Activated T-helper 17 cell treated with anti-CD3 and anti-CD28 coated beads, Interleukin-2, amount 50 U/mL, for 72 hours (primary cell): Measurements from ENCODE around the gene UBXN11. TPM values are rescaled to one million over a fixed set of nuclear protein-coding genes. Genes with fewer than 3 reads are reported as not detected.

Source experiments
- ATAC-seq: fragments of 150-1000 bp; cut with Tn5 transposase; replicated peaks from 2 replicates; pipeline ENCODE4 v1.10.0; 2021; ENCODE audit warnings: mild to moderate bottlenecking, moderate library complexity
- H3K27ac Mint-ChIP-seq: one replicate; pipeline ENCODE4 v1.8.0; 2022; ENCODE audit warnings: mixed read lengths
- H3K27me3 Mint-ChIP-seq: one replicate; pipeline ENCODE4 v1.8.0; 2022; ENCODE audit warnings: mixed read lengths
- H3K36me3 Mint-ChIP-seq: one replicate; pipeline ENCODE4 v1.8.0; 2022; ENCODE audit warnings: low read depth, mild to moderate bottlenecking, mixed read lengths
- H3K4me1 Mint-ChIP-seq: one replicate; pipeline ENCODE4 v1.8.0; 2022; ENCODE audit warnings: mixed read lengths
- H3K4me3 Mint-ChIP-seq: one replicate; pipeline ENCODE4 v1.8.0; 2022; ENCODE audit warnings: mild to moderate bottlenecking, mixed read lengths
- H3K9me3 Mint-ChIP-seq: one replicate; pipeline ENCODE4 v1.8.0; 2022; ENCODE audit warnings: mixed read lengths
- total RNA-seq, 2 donors: library from RNA; stranded (reverse); gene quantifications; one replicate each; pipeline ENCODE4 v1.2.3, GENCODE V29; 2022

The UBXN11 gene
- total RNA-seq, 2 donors from 2014 or later: 17.9 to 23.2 TPM

GRCh38 chr1:26289158-26290059, 17.0 kb downstream of the UBXN11 start:
- peaks cover 13% of the 10 kb centered on the region for H3K36me3 Mint-ChIP-seq
- peaks cover 47% of the 10 kb centered on the region for H3K4me1 Mint-ChIP-seq
- H3K4me3 Mint-ChIP-seq: peak overlapping the region; percentile 88
- H3K27ac Mint-ChIP-seq: peak overlapping the region; percentile 98
- H3K9me3 Mint-ChIP-seq: no peaks in the 10 kb centered on the region
- ATAC-seq: no peak
- H3K27me3 Mint-ChIP-seq: no peaks in the 10 kb centered on the region

GRCh38 chr1:26288311-26288941, 18.0 kb downstream of the UBXN11 start:
- peak; percentile 68 for ATAC-seq
- H3K36me3 Mint-ChIP-seq: peaks cover 23% of the 10 kb centered on the region
- H3K9me3 Mint-ChIP-seq: no peaks in the 10 kb centered on the region
- H3K27ac Mint-ChIP-seq: peak overlapping the region; percentile 98
- H3K4me1 Mint-ChIP-seq: peaks cover 51% of the 10 kb centered on the region
- H3K4me3 Mint-ChIP-seq: peak overlapping the region; percentile 88
- H3K27me3 Mint-ChIP-seq: no peaks in the 10 kb centered on the region

GRCh38 chr1:26287811-26288210, 18.6 kb downstream of the UBXN11 start:
- no peaks in the 10 kb centered on the region for H3K9me3 Mint-ChIP-seq
- peak overlapping the region; percentile 98 for H3K27ac Mint-ChIP-seq
- peaks cover 57% of the 10 kb centered on the region for H3K4me1 Mint-ChIP-seq
- H3K36me3 Mint-ChIP-seq: peaks cover 29% of the 10 kb centered on the region
- no peaks in the 10 kb centered on the region for H3K27me3 Mint-ChIP-seq
- no peak for ATAC-seq
- H3K4me3 Mint-ChIP-seq: peak overlapping the region; percentile 88

- H3K4me3 Mint-ChIP-seq: peak overlapping the region; percentile 88
- peaks cover 60% of the 10 kb centered on the region for H3K4me1 Mint-ChIP-seq
- peak overlapping the region; percentile 98 for H3K27ac Mint-ChIP-seq
- no peaks in the 10 kb centered on the region for H3K9me3 Mint-ChIP-seq
- peaks cover 35% of the 10 kb centered on the region for H3K36me3 Mint-ChIP-seq
- ATAC-seq: peak; percentile 52
- H3K27me3 Mint-ChIP-seq: no peaks in the 10 kb centered on the region
Measured at GRCh38 chr1:26287033-26287711, 19.3 kb downstream of the UBXN11 start.

GRCh38 chr1:26286064-26286416, 20.4 kb downstream of the UBXN11 start:
- Mint-ChIP-seq H3K36me3 (peaks cover 44% of the 10 kb centered on the region), H3K27ac (peak overlapping the region; percentile 56), H3K4me1 (peaks cover 62% of the 10 kb centered on the region), H3K4me3 (peak overlapping the region; percentile 88), H3K27me3 (no peaks in the 10 kb centered on the region), H3K9me3 (no peaks in the 10 kb centered on the region)
- no peak for ATAC-seq

- Mint-ChIP-seq H3K27me3 (no peaks in the 10 kb centered on the region), H3K36me3 (peaks cover 49% of the 10 kb centered on the region), H3K4me3 (peak overlapping the region; percentile 91), H3K4me1 (peaks cover 65% of the 10 kb centered on the region), H3K9me3 (no peaks in the 10 kb centered on the region), H3K27ac (peak overlapping the region; percentile 90)
- no peak for ATAC-seq
Measured at GRCh38 chr1:26285366-26286063, 20.9 kb downstream of the UBXN11 start.

- Mint-ChIP-seq H3K4me1 (peaks cover 59% of the 10 kb centered on the region), H3K36me3 (peaks cover 56% of the 10 kb centered on the region), H3K4me3 (peak overlapping the region; percentile 91), H3K27me3 (no peaks in the 10 kb centered on the region), H3K27ac (peak overlapping the region; percentile 90), H3K9me3 (no peaks in the 10 kb centered on the region)
- ATAC-seq: peak; percentile 74
Measured at GRCh38 chr1:26284597-26285347, 21.7 kb downstream of the UBXN11 start.

- Mint-ChIP-seq H3K27ac (peak overlapping the region; percentile 90), H3K36me3 (peaks cover 64% of the 10 kb centered on the region)
- ATAC-seq: no peak
Measured at GRCh38 chr1:26283871-26284596, 22.4 kb downstream of the UBXN11 start.

GRCh38 chr1:26283279-26283853, 23.1 kb downstream of the UBXN11 start:
- H3K4me1 Mint-ChIP-seq: peaks cover 50% of the 10 kb centered on the region
- H3K4me3 Mint-ChIP-seq: peak overlapping the region; percentile 91
- H3K9me3 Mint-ChIP-seq: no peaks in the 10 kb centered on the region
- H3K27ac Mint-ChIP-seq: peak overlapping the region; percentile 90
- no peaks in the 10 kb centered on the region for H3K27me3 Mint-ChIP-seq
- peaks cover 70% of the 10 kb centered on the region for H3K36me3 Mint-ChIP-seq
- no peak for ATAC-seq

More at GRCh38 chr1:26283871-26284596, 22.4 kb downstream of the UBXN11 start:
- Mint-ChIP-seq H3K9me3 (no peaks in the 10 kb centered on the region), H3K27me3 (no peaks in the 10 kb centered on the region), H3K4me3 (peak overlapping the region; percentile 91), H3K4me1 (peaks cover 52% of the 10 kb centered on the region)

- peaks cover 50% of the 10 kb centered on the region for H3K4me1 Mint-ChIP-seq
- peaks cover 76% of the 10 kb centered on the region for H3K36me3 Mint-ChIP-seq
- H3K4me3 Mint-ChIP-seq: peak overlapping the region; percentile 91
- no peaks in the 10 kb centered on the region for H3K27me3 Mint-ChIP-seq
- no peaks in the 10 kb centered on the region for H3K9me3 Mint-ChIP-seq
- ATAC-seq: no peak
- peak overlapping the region; percentile 90 for H3K27ac Mint-ChIP-seq
Measured at GRCh38 chr1:26282401-26282918, 24.0 kb downstream of the UBXN11 start.

GRCh38 chr1:26281971-26282370, 24.5 kb downstream of the UBXN11 start:
- Mint-ChIP-seq H3K4me1 (peaks cover 49% of the 10 kb centered on the region), H3K27ac (peak overlapping the region; percentile 82), H3K4me3 (peak overlapping the region; percentile 91), H3K27me3 (no peaks in the 10 kb centered on the region), H3K9me3 (no peaks in the 10 kb centered on the region), H3K36me3 (peaks cover 80% of the 10 kb centered on the region)
- no peak for ATAC-seq

GRCh38 chr1:26281091-26281958, 25.1 kb downstream of the UBXN11 start:
- ATAC-seq: no peak
- Mint-ChIP-seq H3K4me1 (peaks cover 54% of the 10 kb centered on the region), H3K27ac (peak overlapping the region; percentile 82)

More at GRCh38 chr1:26281091-26281958, 25.1 kb downstream of the UBXN11 start:
- peak overlapping the region; percentile 91 for H3K4me3 Mint-ChIP-seq
- H3K27me3 Mint-ChIP-seq: no peaks in the 10 kb centered on the region
- no peaks in the 10 kb centered on the region for H3K9me3 Mint-ChIP-seq
- peaks cover 86% of the 10 kb centered on the region for H3K36me3 Mint-ChIP-seq
